Activated naive CD4-positive, alpha-beta T cell treated with anti-CD3 and anti-CD28 coated beads, Interleukin-2, amount 50 U/mL, for 72 hours (primary cell): ENCODE results near the gene PTPRZ1. TPM values are rescaled to one million over a fixed set of nuclear protein-coding genes. Genes with fewer than 3 reads are reported as not detected.
A peak's percentile ranks its signal among the peaks of the same experiment; 100 is the strongest.

ENCODE experiments used
- ATAC-seq, 2 donors: fragments of 150-1000 bp; cut with Tn5 transposase; 2 replicates each; pipeline ENCODE4 v1.10.0; 2021; ENCODE audit warnings: mild to moderate bottlenecking in 2 of 2, moderate library complexity in 2 of 2
- DNase-seq, 2 donors: peaks; one replicate each; pipeline ENCODE4 v3.0.0; 2021 to 2022; ENCODE audit warnings: low spot score in 2 of 2
- H3K27ac Mint-ChIP-seq, 2 donors: one replicate each; pipeline ENCODE4 v1.8.0; 2022; ENCODE audit warnings: mild to moderate bottlenecking in 2 of 2, mixed read lengths in 2 of 2
- H3K36me3 Mint-ChIP-seq, 2 donors: one replicate each; pipeline ENCODE4 v1.8.0; 2022; ENCODE audit warnings: mixed read lengths in 2 of 2
- H3K9me3 Mint-ChIP-seq, 2 donors: one replicate each; pipeline ENCODE4 v1.8.0; 2022; ENCODE audit warnings: mixed read lengths in 2 of 2
- total RNA-seq, 2 donors: library from RNA; stranded (reverse); gene quantifications; one replicate each; pipeline ENCODE4 v1.2.3, GENCODE V29; 2022

The PTPRZ1 gene
- total RNA-seq, 2 donors from 2014 or later, result not detected

GRCh38 chr7:122056977-122057376, 184.0 kb downstream of the PTPRZ1 start:
- DNase-seq (no peak), ATAC-seq (no peak)
- Mint-ChIP-seq H3K9me3 (no peaks in the 10 kb centered on the region), H3K27ac (no peak overlapping the region), H3K36me3 (no peaks in the 10 kb centered on the region)

DNA sequence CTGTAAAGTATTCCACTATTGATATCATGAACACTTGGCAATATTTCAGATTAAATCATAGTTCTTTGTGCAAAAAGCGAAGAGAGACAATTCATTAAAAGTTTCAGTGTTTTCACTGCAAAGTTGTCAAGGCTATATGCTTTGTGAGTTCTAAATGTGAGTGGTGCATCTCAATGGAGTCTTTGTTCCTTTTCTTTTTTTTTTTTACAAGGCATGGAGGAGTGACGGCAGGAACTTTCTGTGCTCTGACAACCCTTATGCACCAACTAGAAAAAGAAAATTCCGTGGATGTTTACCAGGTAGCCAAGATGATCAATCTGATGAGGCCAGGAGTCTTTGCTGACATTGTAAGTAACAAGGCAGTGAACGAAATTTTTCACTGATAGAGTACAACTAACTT, 186.6 kb downstream of the PTPRZ1 start:
- no peak for DNase-seq
- Mint-ChIP-seq H3K36me3 (no peaks in the 10 kb centered on the region), H3K27ac (no peak overlapping the region), H3K9me3 (no peaks in the 10 kb centered on the region)
- no peak for ATAC-seq

- no peaks in the 10 kb centered on the region for H3K36me3 Mint-ChIP-seq
- H3K27ac Mint-ChIP-seq, result no peak overlapping the region
- ATAC-seq, result no peak
- no peaks in the 10 kb centered on the region for H3K9me3 Mint-ChIP-seq
- no peak for DNase-seq
Observed at GRCh38 chr7:122063146-122063545, 190.2 kb downstream of the PTPRZ1 start.

DNA sequence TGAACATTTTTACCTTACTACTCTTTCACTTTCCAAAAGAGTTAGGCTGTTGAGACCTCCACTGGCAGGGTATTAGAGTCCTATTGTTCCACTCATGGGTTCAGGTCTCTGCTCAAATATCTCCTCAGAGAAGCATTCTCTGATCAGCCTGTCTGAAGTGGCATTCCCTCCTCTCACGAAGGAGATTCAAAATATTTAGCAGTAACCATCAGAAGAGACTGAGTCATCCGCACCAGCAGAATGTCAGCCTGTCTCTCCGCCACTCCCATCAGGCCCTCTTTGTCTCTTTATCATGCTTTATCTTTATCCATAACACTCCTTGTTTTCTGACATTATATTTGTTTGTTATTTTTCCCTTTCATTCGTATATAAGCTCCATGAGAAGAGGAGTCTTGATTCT, 192.0 kb downstream of the PTPRZ1 start:
- DNase-seq (no peak), ATAC-seq (no peak)
- Mint-ChIP-seq H3K27ac (no peak overlapping the region), H3K9me3 (peaks cover 0 to 5% of the 10 kb centered on the region in 2 donors), H3K36me3 (no peaks in the 10 kb centered on the region)

- Mint-ChIP-seq H3K9me3 (peaks cover 0 to 8% of the 10 kb centered on the region in 2 donors), H3K36me3 (no peaks in the 10 kb centered on the region), H3K27ac (no peak overlapping the region)
- ATAC-seq, result no peak
- no peak for DNase-seq
Observed at GRCh38 chr7:122067077-122067476, 194.1 kb downstream of the PTPRZ1 start.

- DNase-seq, result no peak
- Mint-ChIP-seq H3K27ac (no peak overlapping the region), H3K9me3 (peaks cover 0 to 8% of the 10 kb centered on the region in 2 donors), H3K36me3 (no peaks in the 10 kb centered on the region)
- no peak for ATAC-seq
Observed at GRCh38 chr7:122068046-122068445, 195.1 kb downstream of the PTPRZ1 start.

DNA sequence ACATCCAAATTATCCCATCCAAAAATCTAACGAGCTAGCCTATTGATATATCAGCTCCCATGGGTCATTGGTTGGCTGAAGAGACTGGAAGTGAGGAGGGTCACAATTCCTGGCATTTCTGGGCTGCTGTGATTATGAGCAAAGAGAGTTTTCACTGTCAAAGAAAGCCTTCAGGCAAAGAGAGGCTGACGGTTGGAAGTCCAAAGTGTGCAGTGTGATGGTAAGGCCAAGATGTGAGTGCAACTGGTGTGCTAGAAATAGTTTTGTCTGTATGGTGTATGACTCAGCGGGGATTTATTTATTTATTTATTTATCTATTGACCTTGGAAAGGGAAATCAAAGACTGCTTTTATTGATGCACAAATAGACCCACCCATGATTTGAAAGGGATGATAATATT, 196.0 kb downstream of the PTPRZ1 start:
- Mint-ChIP-seq H3K36me3 (no peaks in the 10 kb centered on the region), H3K27ac (no peak overlapping the region), H3K9me3 (peaks cover 0 to 8% of the 10 kb centered on the region in 2 donors)
- ATAC-seq (no peak), DNase-seq (no peak)

- Mint-ChIP-seq H3K27ac (no peak overlapping the region), H3K36me3 (peaks cover 0 to 4% of the 10 kb centered on the region in 2 donors), H3K9me3 (peaks cover 0 to 14% of the 10 kb centered on the region in 2 donors)
- DNase-seq (no peak), ATAC-seq (no peak)
Observed at GRCh38 chr7:122070062-122070461, 197.1 kb downstream of the PTPRZ1 start.

DNA sequence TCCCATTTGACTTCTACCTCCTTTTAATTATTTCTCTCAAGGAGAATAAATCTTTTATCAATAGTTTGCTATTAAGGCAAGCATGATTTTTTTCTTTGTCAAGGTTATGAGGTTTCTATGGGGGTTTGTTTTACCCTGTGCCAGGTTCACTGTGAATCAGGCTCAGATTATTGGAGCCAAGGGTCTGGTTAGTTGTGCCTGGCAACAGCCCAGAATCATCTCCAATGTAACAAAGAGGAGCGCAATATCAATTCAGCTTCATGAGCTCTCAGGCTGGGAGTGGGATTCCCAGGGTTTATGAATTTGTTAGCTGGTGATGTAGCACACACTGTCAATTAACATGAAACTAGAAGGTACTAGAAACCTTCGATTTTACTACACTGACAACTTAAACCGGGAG, 197.9 kb downstream of the PTPRZ1 start:
- Mint-ChIP-seq H3K27ac (no peak overlapping the region), H3K36me3 (peaks cover 0 to 9% of the 10 kb centered on the region in 2 donors), H3K9me3 (peaks cover 4 to 14% of the 10 kb centered on the region in 2 donors)
- DNase-seq (no peak), ATAC-seq (no peak)

DNA sequence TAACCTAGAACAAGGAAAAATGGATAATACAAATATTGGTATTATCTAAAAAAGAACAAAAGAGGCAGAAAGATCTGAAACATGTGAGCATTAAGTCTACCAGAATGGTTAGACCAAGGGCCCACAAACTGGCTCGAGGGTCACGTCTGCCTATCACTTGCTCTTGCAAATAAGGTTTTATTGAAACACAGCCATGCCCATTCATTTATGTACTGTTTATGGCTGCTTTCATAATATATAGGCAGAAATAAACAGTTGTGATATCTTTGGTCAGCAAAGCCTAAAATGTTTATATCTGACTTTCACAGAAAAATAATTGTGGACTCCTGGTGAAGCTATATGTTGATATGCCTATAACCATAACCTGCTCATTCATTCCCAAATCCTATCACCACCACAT, 199.3 kb downstream of the PTPRZ1 start:
- ATAC-seq, result no peak
- no peak for DNase-seq
- Mint-ChIP-seq H3K36me3 (peaks cover 0 to 9% of the 10 kb centered on the region in 2 donors), H3K9me3 (peaks cover 4 to 14% of the 10 kb centered on the region in 2 donors), H3K27ac (no peak overlapping the region)

DNA sequence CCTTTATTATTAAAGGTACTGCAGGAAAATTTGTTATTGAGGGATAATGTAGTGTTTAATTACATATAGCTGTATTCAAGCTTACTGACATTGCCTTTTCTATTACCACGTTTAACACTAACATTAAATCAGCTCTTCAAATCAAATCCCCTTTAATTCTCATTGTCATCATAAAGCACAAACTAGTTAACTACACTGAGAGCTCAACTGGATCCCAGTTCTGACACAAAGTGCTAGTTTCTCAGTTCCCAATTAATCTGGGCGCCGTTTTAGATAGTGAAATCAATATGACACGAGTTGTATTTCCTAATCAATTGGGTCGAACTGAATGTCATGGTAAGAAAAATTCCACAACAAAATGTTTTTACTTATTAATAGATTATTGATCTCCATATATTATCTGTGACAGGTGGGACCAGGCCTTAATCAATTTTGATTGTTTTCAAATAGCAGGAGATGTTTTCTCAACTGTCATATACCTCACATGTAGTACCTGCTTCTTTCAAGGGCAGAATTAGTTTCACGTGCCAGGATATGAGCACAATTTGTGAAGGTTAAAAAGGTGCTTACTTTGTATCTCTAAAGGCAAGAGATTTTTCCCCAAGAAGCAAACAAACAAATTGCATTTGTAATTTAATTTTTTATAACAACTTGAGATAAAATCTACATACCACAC, 200.1 kb downstream of the PTPRZ1 start:
- no peak overlapping the region for H3K27ac Mint-ChIP-seq
- DNase-seq, result no peak
- ATAC-seq, result no peak
- peaks cover 0 to 14% of the 10 kb centered on the region in 2 donors for H3K36me3 Mint-ChIP-seq
- peaks cover 4 to 14% of the 10 kb centered on the region in 2 donors for H3K9me3 Mint-ChIP-seq

DNA sequence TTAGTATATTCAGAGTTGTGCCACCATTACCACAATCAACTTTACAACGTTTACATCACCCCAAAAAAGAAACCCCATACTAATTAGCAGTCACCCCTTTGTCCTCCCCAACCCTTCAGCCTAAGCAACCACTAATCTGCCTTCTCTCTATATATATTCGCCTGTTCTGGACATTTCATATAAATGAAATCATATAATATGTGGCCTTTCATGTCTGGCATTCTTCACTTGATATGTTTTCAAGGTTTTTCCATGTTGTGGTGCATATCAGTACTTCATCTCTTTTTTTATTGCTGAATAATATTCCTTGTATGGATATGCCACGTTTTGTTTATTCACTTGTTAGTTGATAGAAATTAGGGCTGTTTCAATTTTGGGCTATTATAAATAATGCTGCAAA, 200.7 kb downstream of the PTPRZ1 start:
- H3K36me3 Mint-ChIP-seq, result peaks cover 0 to 14% of the 10 kb centered on the region in 2 donors
- DNase-seq (no peak), ATAC-seq (no peak)
- peaks cover 4 to 14% of the 10 kb centered on the region in 2 donors for H3K9me3 Mint-ChIP-seq
- no peak overlapping the region for H3K27ac Mint-ChIP-seq

- Mint-ChIP-seq H3K9me3 (no peaks in the 10 kb centered on the region), H3K36me3 (peaks cover 0 to 9% of the 10 kb centered on the region in 2 donors), H3K27ac (no peak overlapping the region)
- ATAC-seq, result no peak
- DNase-seq, result no peak
Observed at GRCh38 chr7:122082160-122082559, 209.2 kb downstream of the PTPRZ1 start.

DNA sequence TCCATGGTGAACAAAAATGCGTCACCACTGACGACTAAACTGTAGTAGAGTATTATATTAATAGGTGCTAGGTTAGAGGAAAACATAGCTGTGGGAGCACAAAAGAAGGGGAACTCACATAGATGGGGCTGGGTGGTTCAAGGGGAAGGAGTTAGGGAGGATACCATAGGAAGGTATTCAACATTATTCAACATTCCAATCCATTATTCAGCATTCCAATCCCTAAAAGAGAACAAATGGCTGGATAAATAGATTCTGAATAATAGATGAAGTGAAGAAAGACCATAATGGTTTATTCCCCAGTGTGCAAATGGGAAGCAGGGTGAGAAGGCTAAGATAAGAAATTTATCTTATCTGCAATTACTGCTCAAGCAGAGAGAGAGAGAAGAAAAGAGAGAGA, 209.7 kb downstream of the PTPRZ1 start:
- no peak for ATAC-seq
- no peaks in the 10 kb centered on the region for H3K9me3 Mint-ChIP-seq
- DNase-seq, result no peak
- peaks cover 0 to 5% of the 10 kb centered on the region in 2 donors for H3K36me3 Mint-ChIP-seq
- no peak overlapping the region for H3K27ac Mint-ChIP-seq

GRCh38 chr7:122092964-122093797, 220.2 kb downstream of the PTPRZ1 start:
- DNase-seq (peak in 1 of 2 donors; percentile 57), ATAC-seq (peak in 1 of 2 donors; percentile 48)
- Mint-ChIP-seq H3K36me3 (no peaks in the 10 kb centered on the region), H3K27ac (no peak overlapping the region), H3K9me3 (no peaks in the 10 kb centered on the region)

DNA sequence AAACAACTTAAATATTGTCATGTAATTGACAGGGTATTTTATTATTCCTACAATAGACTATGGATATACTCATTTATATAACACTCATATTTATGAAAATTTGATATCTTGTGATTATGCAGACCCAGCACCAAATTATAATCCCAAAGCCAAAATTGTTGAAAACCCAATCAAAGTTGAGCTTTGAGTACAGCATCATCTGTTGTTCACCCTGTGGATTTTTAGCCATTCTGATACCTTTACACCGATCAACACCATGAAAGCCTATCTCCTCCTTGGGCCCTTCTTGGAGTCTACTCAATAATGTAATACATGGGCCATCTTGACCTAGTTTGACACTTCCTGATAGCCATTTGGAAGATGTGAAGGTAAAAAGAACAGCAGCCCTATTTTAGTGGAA, 221.6 kb downstream of the PTPRZ1 start:
- DNase-seq (no peak), ATAC-seq (no peak)
- Mint-ChIP-seq H3K27ac (no peak overlapping the region), H3K36me3 (no peaks in the 10 kb centered on the region), H3K9me3 (no peaks in the 10 kb centered on the region)

GRCh38 chr7:122095642-122096041, 222.7 kb downstream of the PTPRZ1 start:
- DNase-seq (no peak), ATAC-seq (no peak)
- H3K36me3 Mint-ChIP-seq, result peaks cover 0 to 6% of the 10 kb centered on the region in 2 donors
- peaks cover 0 to 3% of the 10 kb centered on the region in 2 donors for H3K9me3 Mint-ChIP-seq
- H3K27ac Mint-ChIP-seq, result no peak overlapping the region
